ENCODE measurements around the gene DHX58. TPM values are rescaled to one million over a fixed set of nuclear protein-coding genes. Genes with fewer than 3 reads are reported as not detected.

DHX58 gene
- polyA plus RNA-seq, 1 of the 3 experiments (the other 2 are of a cell fraction): 1.2 TPM

DNA sequence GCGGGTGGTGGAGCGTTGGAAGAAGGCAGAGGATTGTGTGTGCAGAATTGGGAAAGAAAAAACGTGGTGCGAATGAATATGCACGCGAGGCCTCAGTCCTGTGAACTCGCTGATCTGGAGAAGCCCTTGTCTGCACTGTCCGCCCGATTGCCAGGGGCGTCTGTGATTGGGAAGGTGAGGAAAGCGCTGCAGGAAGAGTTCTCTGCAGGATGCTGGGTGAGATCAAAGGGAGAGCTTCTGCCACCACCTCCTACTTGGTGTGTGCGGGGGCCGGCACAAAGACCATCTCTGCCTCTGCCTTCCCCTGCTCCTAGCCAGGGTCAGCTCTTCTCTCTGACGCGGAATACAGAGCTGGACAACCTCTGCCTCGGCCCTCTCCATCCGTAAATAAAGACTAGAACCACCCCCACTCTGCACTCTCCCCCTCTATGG lies 43.1 kb upstream of the DHX58 start:
- Histone ChIP-seq H2AFZ (ENCODE audit: low read depth) (peak overlapping the region; percentile 89; the same call in 1 of the 2 replicates), H3K9ac (peak overlapping the region; percentile 68; the same call in 1 of the 2 replicates)

More for the DNA sequence above, 43.1 kb upstream of the DHX58 start:
- Histone ChIP-seq H3K4me3 (ENCODE audit: low read depth in 2 of 2, low read length in 1 of 2) (peak overlapping the region; percentile 90 to 99), H3K9me2 (no peaks in the 10 kb centered on the region), H3K79me2 (ENCODE audit: insufficient read depth) (peaks cover 42% of the 10 kb centered on the region), H3K4me1 (ENCODE audit: control insufficient read depth in 1 of 2, insufficient read depth in 2 of 2, low read depth in 1 of 2, low read length in 1 of 2) (peaks cover 11 to 19% of the 10 kb centered on the region in 2 experiments; a peak in 2 of 4 replicates), H3K4me2 (peak overlapping the region; percentile 76), H3K9me3 (no peaks in the 10 kb centered on the region), H3K36me3 (replicated peaks in 1 of 2; ENCODE audit: control insufficient read depth in 1 of 2, insufficient read depth in 2 of 2, low read length in 1 of 2) (peaks cover 4 to 6% of the 10 kb centered on the region in 2 experiments), H4K20me1 (ENCODE audit: insufficient read depth) (peaks cover 36% of the 10 kb centered on the region), H3F3A (replicated peaks; ENCODE audit: insufficient read depth) (no peaks in the 10 kb centered on the region), H3K27ac (ENCODE audit: low read depth in 2 of 2, low read length in 1 of 2) (no peak overlapping the region; a peak in 1 of 4 replicates), H3K27me3 (ENCODE audit: insufficient read depth) (no peaks in the 10 kb centered on the region)
- CTCF ChIA-PET: interaction anchor here (0.7 to 1.2 kb wide), 3 partner anchors 12 to 45 kb away, joined by 3 to 4 read pairs (median 3); no protein-coding TSS in a partner anchor
- POLR2A ChIA-PET: interaction anchor here (1.2 kb wide), 1 partner anchor 25 kb away, joined by 3 read pairs; the partner anchor contains the start of gene KCNH4
- 60% methylated on average over 15 of the region's 17 CpGs for WGBS (ENCODE audit: low lambda C conversion rate)
- TF ChIP-seq CHD2 (IDR thresholded peaks at IDR 0.05; ENCODE audit: low read length, partially characterized antibody): no peak
- TF ChIP-seq CTCF (IDR thresholded peaks at IDR 0.05): no peak
- TF ChIP-seq, protein P1, sequence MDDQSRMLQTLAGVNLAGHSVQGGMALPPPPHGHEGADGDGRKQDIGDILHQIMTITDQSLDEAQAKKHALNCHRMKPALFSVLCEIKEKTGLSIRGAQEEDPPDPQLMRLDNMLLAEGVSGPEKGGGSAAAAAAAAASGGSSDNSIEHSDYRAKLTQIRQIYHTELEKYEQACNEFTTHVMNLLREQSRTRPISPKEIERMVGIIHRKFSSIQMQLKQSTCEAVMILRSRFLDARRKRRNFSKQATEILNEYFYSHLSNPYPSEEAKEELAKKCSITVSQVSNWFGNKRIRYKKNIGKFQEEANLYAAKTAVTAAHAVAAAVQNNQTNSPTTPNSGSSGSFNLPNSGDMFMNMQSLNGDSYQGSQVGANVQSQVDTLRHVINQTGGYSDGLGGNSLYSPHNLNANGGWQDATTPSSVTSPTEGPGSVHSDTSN (IDR thresholded peaks at IDR 0.05): no peak
- TF ChIP-seq ZBTB33 (IDR thresholded peaks at IDR 0.05; ENCODE audit: borderline replicate concordance, low read depth): no peak
- no peak for TF ChIP-seq POLR2AphosphoS5 (IDR thresholded peaks at IDR 0.05; ENCODE audit: low read depth, low read length)
- TF ChIP-seq RCOR1 (IDR thresholded peaks at IDR 0.05; ENCODE audit: low read length): no peak
- no peak for TF ChIP-seq NFIC (IDR thresholded peaks at IDR 0.05; ENCODE audit: borderline replicate concordance)
- no peak for TF ChIP-seq GATA2 (CRISPR knock-in tag; IDR thresholded peaks at IDR 0.05)
- TF ChIP-seq JUND (IDR thresholded peaks at IDR 0.05): no peak
- no peak for DNase-seq

Measured in SK-N-SH (cell line).